Cardiac muscle cell (in vitro differentiated cells and primary cell): ENCODE data around the gene THAP2. TPM values are rescaled to one million over a fixed set of nuclear protein-coding genes. Genes with fewer than 3 reads are reported as not detected.
A peak's percentile ranks its signal among the peaks of the same experiment; 100 is the strongest.

Source experiments
- DNase-seq, 2 donors: peaks; one replicate each; pipeline versions ENCODE4 v3.0.0 to v3.0.0-alpha.2; 2010 to 2017; ENCODE audit warnings: low read depth in 1 of 2, low spot score in 1 of 2
- H3K27ac ChIP-seq: fragments of 200-600 bp; sonication (generic); 2 replicates; pipeline ENCODE4 v1.5.1; 2016
- H3K27me3 ChIP-seq: fragments of 200-600 bp; sonication (generic); 2 replicates; pipeline ENCODE4 v1.6.0; 2016; ENCODE audit warnings: control low read depth
- H3K36me3 ChIP-seq: fragments of 200-600 bp; sonication (generic); 2 replicates; pipeline ENCODE4 v1.5.1; 2016; ENCODE audit warnings: control low read depth
- H3K4me1 ChIP-seq: fragments of 200-600 bp; sonication (generic); 2 replicates; pipeline ENCODE4 v1.8.1; 2017; ENCODE audit warnings: low read depth, mild to moderate bottlenecking, mixed run types
- H3K4me3 ChIP-seq: fragments of 200-600 bp; sonication (generic); 2 replicates; pipeline ENCODE4 v1.5.1; 2016; ENCODE audit warnings: mild to moderate bottlenecking
- H3K9me3 ChIP-seq: fragments of 200-600 bp; sonication (generic); 2 replicates; pipeline ENCODE4 v1.5.1; 2017; ENCODE audit warnings: low read depth, mild to moderate bottlenecking, control low read depth
- CTCF ChIP-seq: IDR thresholded peaks from 2 replicates; pipeline ENCODE4 v1.5.1; 2012; ENCODE audit warnings: low read depth, mild to moderate bottlenecking, low read length
- polyA plus RNA-seq: library from polyadenylated mRNA; unstranded; fragments of >200 nt; fragmentation: Nextera tagmentation; extraction: Ambion mirVana; gene quantifications from 2 replicates; pipeline ENCODE4 v1.2.1, GENCODE V29; 2016
- total RNA-seq: library from RNA; depleted of rRNA; stranded (reverse); fragments of >200 nt; gene quantifications from 2 replicates; pipeline ENCODE4 v1.2.3, GENCODE V29; 2016

Gene THAP2
- total and polyA plus RNA-seq, 2 experiments from 2014 or later: 6.2 to 11.1 TPM

GRCh38 chr12:71627438-71628002, 36.6 kb upstream of the THAP2 start:
- peaks cover 94% of the 10 kb centered on the region for H3K36me3 ChIP-seq
- DNase-seq: no peak
- no peaks in the 10 kb centered on the region for H3K9me3 ChIP-seq
- TF ChIP-seq CTCF: no peak
- H3K27me3 ChIP-seq: no peaks in the 10 kb centered on the region
- no peak overlapping the region for H3K27ac ChIP-seq
- no peaks in the 10 kb centered on the region for H3K4me1 ChIP-seq
- H3K4me3 ChIP-seq: no peak overlapping the region

DNA sequence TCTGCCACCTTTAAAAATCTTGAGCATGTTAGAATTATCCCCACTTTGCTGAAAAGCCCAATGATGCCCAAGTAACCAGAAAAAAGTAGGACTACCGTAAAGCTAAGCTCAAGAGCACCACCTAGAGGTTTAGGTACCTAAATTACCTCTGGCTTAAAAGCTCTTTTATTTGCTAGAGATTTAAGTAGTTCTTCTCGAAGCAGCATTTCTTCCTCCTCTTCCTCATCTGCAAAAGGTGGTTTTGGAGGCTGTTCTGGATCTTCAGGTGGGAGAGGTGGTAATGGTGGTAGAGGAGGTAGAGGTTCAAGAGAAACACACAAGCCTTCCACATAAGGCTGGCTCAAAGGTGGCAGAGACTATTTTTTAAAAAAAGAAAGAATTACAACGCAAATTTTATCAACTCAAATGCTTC, 27.4 kb upstream of the THAP2 start:
- Histone ChIP-seq H3K27me3 (no peaks in the 10 kb centered on the region), H3K4me3 (no peak overlapping the region), H3K9me3 (no peaks in the 10 kb centered on the region), H3K4me1 (no peaks in the 10 kb centered on the region), H3K36me3 (peaks cover 83% of the 10 kb centered on the region), H3K27ac (no peak overlapping the region)
- DNase-seq: peak; percentile 80 to 85
- TF ChIP-seq CTCF: peak; percentile 80

DNA sequence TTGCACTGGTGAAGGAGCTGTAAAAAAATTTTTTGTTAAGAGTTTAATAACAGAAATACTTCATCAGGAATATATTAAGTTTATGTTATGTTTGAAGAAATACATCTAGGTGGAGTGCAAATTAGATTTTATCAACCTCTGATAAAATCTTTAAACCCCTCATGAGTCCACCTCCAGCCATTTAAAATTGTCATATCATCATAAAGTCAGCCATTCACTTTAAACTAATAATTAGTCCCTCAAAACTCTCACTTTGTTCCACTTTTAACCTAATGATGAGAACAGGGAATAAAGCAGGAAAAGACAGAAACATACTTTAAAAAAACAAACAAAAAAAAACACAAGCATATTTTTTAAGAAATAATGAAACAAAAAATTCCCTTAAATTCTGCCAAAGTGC, 25.6 kb upstream of the THAP2 start:
- peaks cover 83% of the 10 kb centered on the region for H3K36me3 ChIP-seq
- no peak overlapping the region for H3K27ac ChIP-seq

DNA sequence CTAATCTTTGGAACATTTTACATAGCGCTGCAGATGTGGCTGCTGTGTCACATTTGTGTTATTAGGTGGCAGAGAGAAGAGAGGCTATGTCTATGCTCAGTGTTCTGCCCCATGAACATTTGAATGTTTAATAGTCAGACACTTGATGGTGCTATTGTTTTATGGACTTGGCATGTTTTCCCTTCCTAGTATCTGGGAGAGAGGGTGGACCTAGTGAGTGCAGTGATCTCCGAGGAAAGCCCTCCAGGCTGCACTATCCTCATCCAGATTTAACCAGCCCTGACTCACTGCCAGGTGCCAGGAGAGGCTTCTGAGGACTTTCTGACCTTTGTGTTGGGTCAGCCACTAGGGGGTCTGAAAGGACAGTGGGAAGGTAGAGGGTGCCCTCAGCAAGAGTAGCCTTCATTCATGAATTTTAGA, 24.8 kb upstream of the THAP2 start:
- H3K27ac ChIP-seq: no peak overlapping the region
- H3K36me3 ChIP-seq: peaks cover 83% of the 10 kb centered on the region
- no peaks in the 10 kb centered on the region for H3K27me3 ChIP-seq
- H3K9me3 ChIP-seq: no peaks in the 10 kb centered on the region
- no peaks in the 10 kb centered on the region for H3K4me1 ChIP-seq
- no peak overlapping the region for H3K4me3 ChIP-seq
- DNase-seq: peak in 1 of 2 donors; percentile 40
- TF ChIP-seq CTCF: peak; percentile 11

More for the DNA sequence above, 25.6 kb upstream of the THAP2 start:
- Histone ChIP-seq H3K4me3 (no peak overlapping the region), H3K27me3 (no peaks in the 10 kb centered on the region), H3K9me3 (no peaks in the 10 kb centered on the region), H3K4me1 (no peaks in the 10 kb centered on the region)
- no peak for DNase-seq
- no peak for TF ChIP-seq CTCF

- Histone ChIP-seq H3K4me1 (no peaks in the 10 kb centered on the region), H3K9me3 (no peaks in the 10 kb centered on the region), H3K27ac (peak overlapping the region; percentile 14), H3K36me3 (peaks cover 78% of the 10 kb centered on the region), H3K27me3 (no peaks in the 10 kb centered on the region), H3K4me3 (no peak overlapping the region)
- TF ChIP-seq CTCF: no peak
- no peak for DNase-seq
These were observed 23.8 kb upstream of the THAP2 start for GRCh38 chr12:71640316-71640715.

DNA sequence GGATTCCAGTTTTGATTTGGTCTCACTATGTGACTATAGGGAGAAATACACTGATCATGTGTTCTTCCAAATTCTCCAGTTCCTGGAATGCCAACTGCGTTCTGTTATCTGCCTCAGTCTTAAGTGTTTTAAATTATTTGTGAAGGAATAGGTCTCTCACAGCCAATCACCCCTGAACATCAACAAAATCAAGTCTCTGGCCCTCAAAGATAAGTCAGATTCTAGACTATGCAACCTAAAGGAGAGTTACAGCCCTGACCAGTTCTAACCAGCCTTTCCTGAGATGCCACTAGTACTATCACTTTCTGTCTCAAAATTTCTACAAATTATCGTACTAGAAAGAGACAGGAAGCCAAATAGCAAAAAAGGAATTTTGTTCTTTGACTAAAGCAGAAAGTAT, 22.7 kb upstream of the THAP2 start:
- Histone ChIP-seq H3K4me3 (no peak overlapping the region), H3K27me3 (no peaks in the 10 kb centered on the region), H3K4me1 (no peaks in the 10 kb centered on the region), H3K27ac (peak overlapping the region; percentile 38), H3K36me3 (peaks cover 68% of the 10 kb centered on the region), H3K9me3 (no peaks in the 10 kb centered on the region)
- TF ChIP-seq CTCF: no peak
- no peak for DNase-seq
